Activated T-helper 2 cell treated with anti-CD3 and anti-CD28 coated beads, Interferon-gamma antibody, Interleukin-2, Interleukin-4, amounts not matched to agents 10 μg/mL and 5 μg/mL and 100 μg/mL, durations not matched to agents 14 hours and 24 hours and 36 hours (primary cell): ENCODE measurements around the gene NSUN3. TPM values are rescaled to one million over a fixed set of nuclear protein-coding genes. Genes with fewer than 3 reads are reported as not detected.
"Not testable (repeated sequence)": the region's sequence is repeated elsewhere in the genome, so short reads cannot be mapped to it uniquely, and the experiment has no call there.

Experiments used
- DNase-seq: peaks from one replicate; pipeline ENCODE4 v3.0.0; 2021; ENCODE audit warnings: low spot score
- H3K27ac Mint-ChIP-seq: one replicate; pipeline ENCODE4 v1.8.0; 2021; ENCODE audit warnings: mixed read lengths
- H3K27me3 Mint-ChIP-seq: one replicate; pipeline ENCODE4 v1.8.0; 2021; ENCODE audit warnings: low read depth, mixed read lengths
- H3K36me3 Mint-ChIP-seq: one replicate; pipeline ENCODE4 v1.8.0; 2021; ENCODE audit warnings: low read depth, mixed read lengths
- H3K4me1 Mint-ChIP-seq: one replicate; pipeline ENCODE4 v1.8.0; 2021; ENCODE audit warnings: low read depth, mixed read lengths
- H3K4me3 Mint-ChIP-seq: one replicate; pipeline ENCODE4 v1.8.0; 2021; ENCODE audit warnings: low read depth, mild to moderate bottlenecking, moderate library complexity, mixed read lengths
- H3K9me3 Mint-ChIP-seq: one replicate; pipeline ENCODE4 v1.8.0; 2021; ENCODE audit warnings: mixed read lengths
- intact Hi-C: fragments of 100-400 bp; cut with micrococcal nuclease; formaldehyde crosslinking; loops from one replicate; pipeline ENCODE4 v1.15.1; 2023
- total RNA-seq: library from RNA; stranded (reverse); gene quantifications from 2 replicates; pipeline ENCODE4 v1.2.3, GENCODE V29; 2022

Gene NSUN3
- total RNA-seq, 1 donor from 2014 or later = 20.4 TPM

GRCh38 chr3:94080552-94080951 is 17.7 kb downstream of the NSUN3 start:
- H3K9me3 Mint-ChIP-seq, H3K27ac Mint-ChIP-seq, DNase-seq, H3K27me3 Mint-ChIP-seq, H3K4me3 Mint-ChIP-seq, intact Hi-C loops: not testable (repeated sequence)
- peaks cover 52% of the 10 kb centered on the region for H3K36me3 Mint-ChIP-seq
- peaks cover 41% of the 10 kb centered on the region for H3K4me1 Mint-ChIP-seq

GRCh38 chr3:94081884-94082283 is 19.0 kb downstream of the NSUN3 start:
- Mint-ChIP-seq H3K9me3 (no peaks in the 10 kb centered on the region), H3K27me3 (no peaks in the 10 kb centered on the region), H3K4me3 (no peak overlapping the region), H3K27ac (no peak overlapping the region), H3K4me1 (peaks cover 41% of the 10 kb centered on the region), H3K36me3 (peaks cover 47% of the 10 kb centered on the region)
- intact Hi-C loops = no loop called here
- no peak for DNase-seq

- intact Hi-C loops = no loop called here
- no peak for DNase-seq
These were observed 19.6 kb downstream of the NSUN3 start for GRCh38 chr3:94082391-94082937.

GRCh38 chr3:94083261-94083660 is 20.4 kb downstream of the NSUN3 start:
- DNase-seq = no peak
- H3K36me3 Mint-ChIP-seq = peaks cover 43% of the 10 kb centered on the region
- H3K4me3 Mint-ChIP-seq = no peak overlapping the region
- H3K4me1 Mint-ChIP-seq = peaks cover 35% of the 10 kb centered on the region
- H3K27me3 Mint-ChIP-seq = no peaks in the 10 kb centered on the region
- H3K27ac Mint-ChIP-seq = no peak overlapping the region
- no peaks in the 10 kb centered on the region for H3K9me3 Mint-ChIP-seq
- intact Hi-C loops = no loop called here

More at GRCh38 chr3:94082391-94082937, 19.6 kb downstream of the NSUN3 start:
- Mint-ChIP-seq H3K4me3 (no peak overlapping the region), H3K36me3 (peaks cover 43% of the 10 kb centered on the region), H3K4me1 (peaks cover 41% of the 10 kb centered on the region), H3K27ac (no peak overlapping the region), H3K27me3 (no peaks in the 10 kb centered on the region), H3K9me3 (no peaks in the 10 kb centered on the region)

- peaks cover 1% of the 10 kb centered on the region for H3K4me1 Mint-ChIP-seq
- peaks cover 45% of the 10 kb centered on the region for H3K36me3 Mint-ChIP-seq
- no peaks in the 10 kb centered on the region for H3K9me3 Mint-ChIP-seq
- no peak for DNase-seq
- H3K4me3 Mint-ChIP-seq = no peak overlapping the region
- no peak overlapping the region for H3K27ac Mint-ChIP-seq
- H3K27me3 Mint-ChIP-seq = no peaks in the 10 kb centered on the region
- intact Hi-C loops = no loop called here
These were observed 26.3 kb downstream of the NSUN3 start for GRCh38 chr3:94089126-94089525.

- Mint-ChIP-seq H3K4me3 (no peak overlapping the region), H3K9me3 (no peaks in the 10 kb centered on the region), H3K4me1 (peaks cover 1% of the 10 kb centered on the region), H3K27ac (no peak overlapping the region), H3K27me3 (no peaks in the 10 kb centered on the region), H3K36me3 (peaks cover 54% of the 10 kb centered on the region)
- intact Hi-C loops = no loop called here
- no peak for DNase-seq
These were observed 29.2 kb downstream of the NSUN3 start for GRCh38 chr3:94092086-94092485.

GRCh38 chr3:94093151-94093550 is 30.3 kb downstream of the NSUN3 start:
- H3K27me3 Mint-ChIP-seq = no peaks in the 10 kb centered on the region
- peaks cover 57% of the 10 kb centered on the region for H3K36me3 Mint-ChIP-seq
- no peak for DNase-seq
- intact Hi-C loops = no loop called here
- H3K4me1 Mint-ChIP-seq = peaks cover 7% of the 10 kb centered on the region
- H3K9me3 Mint-ChIP-seq = no peaks in the 10 kb centered on the region
- H3K4me3 Mint-ChIP-seq = no peak overlapping the region
- no peak overlapping the region for H3K27ac Mint-ChIP-seq

- no peak overlapping the region for H3K27ac Mint-ChIP-seq
- H3K4me3 Mint-ChIP-seq = no peak overlapping the region
- H3K36me3 Mint-ChIP-seq = peaks cover 60% of the 10 kb centered on the region
- DNase-seq = no peak
- no peaks in the 10 kb centered on the region for H3K9me3 Mint-ChIP-seq
- intact Hi-C loops = no loop called here
- peaks cover 12% of the 10 kb centered on the region for H3K4me1 Mint-ChIP-seq
- no peaks in the 10 kb centered on the region for H3K27me3 Mint-ChIP-seq
These were observed 32.2 kb downstream of the NSUN3 start for GRCh38 chr3:94095111-94095510.

- H3K4me3 Mint-ChIP-seq = no peak overlapping the region
- DNase-seq = no peak
- H3K27me3 Mint-ChIP-seq = no peaks in the 10 kb centered on the region
- no peak overlapping the region for H3K27ac Mint-ChIP-seq
- H3K36me3 Mint-ChIP-seq = peaks cover 54% of the 10 kb centered on the region
- intact Hi-C loops = no loop called here
- H3K4me1 Mint-ChIP-seq = peaks cover 10% of the 10 kb centered on the region
- H3K9me3 Mint-ChIP-seq = no peaks in the 10 kb centered on the region
These were observed 35.6 kb downstream of the NSUN3 start for GRCh38 chr3:94098452-94098851.

GRCh38 chr3:94099311-94099710 is 36.5 kb downstream of the NSUN3 start:
- no peak overlapping the region for H3K4me3 Mint-ChIP-seq
- no peak for DNase-seq
- H3K27me3 Mint-ChIP-seq = no peaks in the 10 kb centered on the region
- H3K36me3 Mint-ChIP-seq = peaks cover 52% of the 10 kb centered on the region
- no peak overlapping the region for H3K27ac Mint-ChIP-seq
- no peaks in the 10 kb centered on the region for H3K9me3 Mint-ChIP-seq
- H3K4me1 Mint-ChIP-seq = peaks cover 10% of the 10 kb centered on the region
- intact Hi-C loops = no loop called here

GRCh38 chr3:94101860-94102259 is 39.0 kb downstream of the NSUN3 start:
- Mint-ChIP-seq H3K4me3 (no peak overlapping the region), H3K27me3 (no peaks in the 10 kb centered on the region), H3K27ac (no peak overlapping the region), H3K4me1 (peaks cover 10% of the 10 kb centered on the region), H3K9me3 (no peaks in the 10 kb centered on the region), H3K36me3 (peaks cover 40% of the 10 kb centered on the region)
- no peak for DNase-seq
- intact Hi-C loops = no loop called here

GRCh38 chr3:94106268-94106667 is 43.4 kb downstream of the NSUN3 start:
- Mint-ChIP-seq H3K27ac (no peak overlapping the region), H3K4me3 (no peak overlapping the region), H3K9me3 (no peaks in the 10 kb centered on the region), H3K36me3 (peaks cover 31% of the 10 kb centered on the region), H3K4me1 (no peaks in the 10 kb centered on the region), H3K27me3 (no peaks in the 10 kb centered on the region)
- intact Hi-C loops = no loop called here
- no peak for DNase-seq

- H3K4me1 Mint-ChIP-seq, DNase-seq, H3K27ac Mint-ChIP-seq, intact Hi-C loops, H3K4me3 Mint-ChIP-seq, H3K27me3 Mint-ChIP-seq, H3K9me3 Mint-ChIP-seq: not testable (repeated sequence)
- H3K36me3 Mint-ChIP-seq = peaks cover 38% of the 10 kb centered on the region
These were observed 47.4 kb downstream of the NSUN3 start for GRCh38 chr3:94110232-94110631.

- Mint-ChIP-seq H3K27ac (no peak overlapping the region), H3K9me3 (no peaks in the 10 kb centered on the region), H3K36me3 (peaks cover 38% of the 10 kb centered on the region), H3K4me3 (no peak overlapping the region), H3K27me3 (no peaks in the 10 kb centered on the region), H3K4me1 (no peaks in the 10 kb centered on the region)
- no peak for DNase-seq
- intact Hi-C loops = no loop called here
These were observed 48.0 kb downstream of the NSUN3 start for GRCh38 chr3:94110854-94111253.
